GM23338 (cell line): Measurements from ENCODE around the gene SAFB. TPM values are rescaled to one million over a fixed set of nuclear protein-coding genes. Genes with fewer than 3 reads are reported as not detected.

Source experiments
- ATAC-seq: fragments of 200-7000 bp; cut with Tn5 transposase; 3 replicates; pipeline ENCODE4 v1.9.1; 2020
- DNase-seq: peaks from one replicate; pipeline ENCODE4 v3.0.0-alpha.2; 2015; ENCODE audit warnings: low spot score
- H2AFZ ChIP-seq: fragments of 200-600 bp; sonication (generic); 2 replicates; pipeline ENCODE4 v1.8.0; 2016; ENCODE audit warnings: antibody characterized with exemption, mild to moderate bottlenecking, moderate library complexity
- H3F3A ChIP-seq: fragments of 200-600 bp; sonication (generic); replicated peaks from 2 replicates; pipeline ENCODE4 v1.8.0; 2017; ENCODE audit warnings: antibody characterized with exemption, mixed run types, low read depth
- H3K27ac ChIP-seq: fragments of 200-600 bp; sonication (generic); 2 replicates; pipeline ENCODE4 v1.6.1; 2016; ENCODE audit warnings: low read depth
- H3K27me3 ChIP-seq: fragments of 200-600 bp; sonication (generic); 2 replicates; pipeline ENCODE4 v1.8.0; 2016; ENCODE audit warnings: mild to moderate bottlenecking, mixed run types, moderate library complexity; ENCODE audit not compliant: insufficient read depth
- H3K36me3 ChIP-seq: fragments of 200-600 bp; sonication (generic); 2 replicates; pipeline ENCODE4 v1.8.0; 2016; ENCODE audit warnings: mild to moderate bottlenecking; ENCODE audit not compliant: insufficient read depth
- H3K4me1 ChIP-seq: fragments of 200-600 bp; sonication (generic); 2 replicates; pipeline ENCODE4 v1.8.0; 2016; ENCODE audit warnings: mild to moderate bottlenecking, moderate library complexity; ENCODE audit not compliant: insufficient read depth
- H3K4me2 ChIP-seq: fragments of 200-600 bp; sonication (generic); 2 replicates; pipeline ENCODE4 v1.7.1; 2017; ENCODE audit warnings: mixed run types
- H3K4me3 ChIP-seq: fragments of 200-600 bp; sonication (generic); 2 replicates; pipeline ENCODE4 v1.6.1; 2016; ENCODE audit warnings: mixed run types
- H3K79me2 ChIP-seq: fragments of 200-600 bp; sonication (generic); replicated peaks from 2 replicates; pipeline ENCODE4 v1.8.0; 2017; ENCODE audit warnings: mild to moderate bottlenecking; ENCODE audit not compliant: insufficient read depth
- H3K9me2 ChIP-seq: fragments of 200-600 bp; sonication (generic); 2 replicates; pipeline ENCODE4 v1.8.0; 2017; ENCODE audit not compliant: insufficient read depth
- H4K20me1 ChIP-seq: fragments of 200-600 bp; sonication (generic); replicated peaks from 2 replicates; pipeline ENCODE4 v1.8.0; 2017; ENCODE audit warnings: mild to moderate bottlenecking; ENCODE audit not compliant: insufficient read depth
- H3K27ac Mint-ChIP-seq: 2 replicates; pipeline ENCODE4 v1.8.0; 2020; ENCODE audit warnings: inconsistent platforms, mild to moderate bottlenecking, moderate library complexity, mixed read lengths
- H3K27me3 Mint-ChIP-seq: 3 replicates; pipeline ENCODE4 v1.8.0; 2022; ENCODE audit warnings: low read depth, mild to moderate bottlenecking, moderate library complexity, mixed read lengths, inconsistent platforms; ENCODE audit not compliant: insufficient read depth, poor library complexity
- H3K36me3 Mint-ChIP-seq: 3 replicates; pipeline ENCODE4 v1.8.0; 2021; ENCODE audit warnings: low read depth, mild to moderate bottlenecking, inconsistent platforms, moderate library complexity, mixed read lengths
- H3K4me1 Mint-ChIP-seq: 3 replicates; pipeline ENCODE4 v1.8.0; 2020; ENCODE audit warnings: mild to moderate bottlenecking, inconsistent platforms, mixed read lengths
- H3K4me3 Mint-ChIP-seq: 3 replicates; pipeline ENCODE4 v1.8.0; 2021; ENCODE audit warnings: moderate library complexity, mild to moderate bottlenecking, inconsistent platforms, mixed read lengths
- H3K9me3 Mint-ChIP-seq: 3 replicates; pipeline ENCODE4 v1.8.0; 2020; ENCODE audit warnings: moderate library complexity, mild to moderate bottlenecking, inconsistent platforms, mixed read lengths
- CREB1 ChIP-seq: fragments of 250-450 bp; sonication (Bioruptor Pico); IDR thresholded peaks from 2 replicates; pipeline ENCODE4 v1.5.0; 2020; ENCODE audit warnings: low read depth, mild to moderate bottlenecking, moderate library complexity
- ETS1 ChIP-seq: IDR thresholded peaks from 2 replicates; pipeline ENCODE4 v1.6.1; 2016; ENCODE audit warnings: antibody characterized with exemption
- EZH2phosphoT487 ChIP-seq: fragments of 200-600 bp; sonication (generic); IDR thresholded peaks from one replicate; pipeline ENCODE4 v1.8.1; 2018; ENCODE audit warnings: antibody characterized with exemption; ENCODE audit not compliant: unreplicated experiment
- POLR2AphosphoS5 ChIP-seq: IDR thresholded peaks from 2 replicates; pipeline ENCODE4 v1.6.1; 2016; ENCODE audit warnings: antibody characterized with exemption, low read depth
- REST ChIP-seq: IDR thresholded peaks from one replicate; pipeline ENCODE4 v1.6.1; 2018; ENCODE audit warnings: antibody characterized with exemption; ENCODE audit not compliant: unreplicated experiment
- STAT1 ChIP-seq: IDR thresholded peaks from one replicate; pipeline ENCODE4 v1.6.1; 2016; ENCODE audit warnings: antibody characterized with exemption; ENCODE audit not compliant: unreplicated experiment
- ZNF331 ChIP-seq: fragments of 250-450 bp; sonication (Bioruptor Pico); IDR thresholded peaks from 2 replicates; pipeline ENCODE4 v1.5.0; 2020; ENCODE audit warnings: low read depth, mild to moderate bottlenecking, moderate library complexity
- polyA plus RNA-seq: library from polyadenylated mRNA; unstranded; fragments of >200 nt; fragmentation: Nextera tagmentation; extraction: Ambion mirVana; gene quantifications from 2 replicates; pipeline ENCODE4 v1.2.1, GENCODE V29; 2016
- total RNA-seq: library from RNA; depleted of rRNA; stranded (reverse); fragments of >200 nt; shearing (Covaris generic); gene quantifications from 2 replicates; pipeline ENCODE4 v1.2.3, GENCODE V29; 2014
- TF ChIP-seq, protein P1 (sequence below), 2 experiments: fragments of 200-600 bp in 1 of 2; sonication (generic) in 1 of 2; conservative IDR thresholded peaks; 2 replicates each; pipeline versions ENCODE4 v1.5.1 to v1.6.1; 2016 to 2017; ENCODE audit warnings: antibody characterized with exemption in 2 of 2, low read depth in 2 of 2, mild to moderate bottlenecking in 2 of 2, moderate library complexity in 1 of 2

Gene SAFB
- total and polyA plus RNA-seq, 2 experiments from 2014 or later = 85.2 to 109 TPM

DNA sequence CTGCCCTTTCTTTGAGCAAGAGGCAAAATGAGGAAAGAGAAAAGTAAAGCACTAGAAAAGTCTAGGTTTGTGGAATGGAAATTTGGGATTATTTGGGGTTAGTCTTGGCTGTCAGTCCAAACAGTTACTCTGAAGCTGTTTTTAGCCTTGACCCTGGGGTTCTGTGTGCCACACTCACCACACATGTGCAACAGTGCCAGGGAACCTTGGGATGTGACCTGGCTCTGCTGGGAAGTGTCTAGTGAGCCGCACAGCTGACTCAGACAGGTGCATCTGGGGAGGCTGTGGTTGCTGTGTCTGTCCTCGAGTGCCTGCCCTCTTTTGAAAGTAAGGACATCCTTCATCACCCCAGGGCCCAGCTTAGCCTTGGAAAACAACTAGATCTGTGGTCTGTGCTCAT, 41.6 kb downstream of the SAFB start:
- H3K36me3 Mint-ChIP-seq = peaks cover 92% of the 10 kb centered on the region
- H3K27ac ChIP-seq = no peak overlapping the region
- H3K79me2 ChIP-seq = no peaks in the 10 kb centered on the region; the same call in 1 of the 2 replicates
- H3K9me3 Mint-ChIP-seq = no peaks in the 10 kb centered on the region
- H3F3A ChIP-seq = peaks cover 11% of the 10 kb centered on the region
- H3K9me2 ChIP-seq = no peaks in the 10 kb centered on the region
- peaks cover 13% of the 10 kb centered on the region for H3K4me1 Mint-ChIP-seq
- ATAC-seq (no peak), DNase-seq (no peak)
- H3K36me3 ChIP-seq = peaks cover 53% of the 10 kb centered on the region
- H3K27me3 ChIP-seq = no peaks in the 10 kb centered on the region
- TF ChIP-seq, protein P1, sequence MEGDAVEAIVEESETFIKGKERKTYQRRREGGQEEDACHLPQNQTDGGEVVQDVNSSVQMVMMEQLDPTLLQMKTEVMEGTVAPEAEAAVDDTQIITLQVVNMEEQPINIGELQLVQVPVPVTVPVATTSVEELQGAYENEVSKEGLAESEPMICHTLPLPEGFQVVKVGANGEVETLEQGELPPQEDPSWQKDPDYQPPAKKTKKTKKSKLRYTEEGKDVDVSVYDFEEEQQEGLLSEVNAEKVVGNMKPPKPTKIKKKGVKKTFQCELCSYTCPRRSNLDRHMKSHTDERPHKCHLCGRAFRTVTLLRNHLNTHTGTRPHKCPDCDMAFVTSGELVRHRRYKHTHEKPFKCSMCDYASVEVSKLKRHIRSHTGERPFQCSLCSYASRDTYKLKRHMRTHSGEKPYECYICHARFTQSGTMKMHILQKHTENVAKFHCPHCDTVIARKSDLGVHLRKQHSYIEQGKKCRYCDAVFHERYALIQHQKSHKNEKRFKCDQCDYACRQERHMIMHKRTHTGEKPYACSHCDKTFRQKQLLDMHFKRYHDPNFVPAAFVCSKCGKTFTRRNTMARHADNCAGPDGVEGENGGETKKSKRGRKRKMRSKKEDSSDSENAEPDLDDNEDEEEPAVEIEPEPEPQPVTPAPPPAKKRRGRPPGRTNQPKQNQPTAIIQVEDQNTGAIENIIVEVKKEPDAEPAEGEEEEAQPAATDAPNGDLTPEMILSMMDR (conservative IDR thresholded peaks at IDR 0.05; ENCODE audit: low read depth in 2 of 2) = no peak
- TF ChIP-seq CREB1 (CRISPR knock-in tag) = no peak
- TF ChIP-seq STAT1 = no peak
- no peak for TF ChIP-seq ETS1
- TF ChIP-seq EZH2phosphoT487 = no peak
- TF ChIP-seq REST = no peak
- TF ChIP-seq POLR2AphosphoS5 = no peak
- no peak for TF ChIP-seq ZNF331 (CRISPR knock-in tag)
- peaks cover 20% of the 10 kb centered on the region for H4K20me1 ChIP-seq
- H3K4me2 ChIP-seq = no peak overlapping the region
- H3K27ac Mint-ChIP-seq = no peak overlapping the region
- 0 out of 2 replicates have a peak, but pooled peaks cover 3% of the 10 kb centered on the region for H3K4me1 ChIP-seq
- H3K4me3 ChIP-seq = no peak overlapping the region
- H3K4me3 Mint-ChIP-seq = no peak overlapping the region
- peaks cover 13% of the 10 kb centered on the region for H3K27me3 Mint-ChIP-seq
- H2AFZ ChIP-seq = no peak overlapping the region
